ENCODE measurements around the gene APOL1.
"Not testable (repeated sequence)": the region's sequence is repeated elsewhere in the genome, so short reads cannot be mapped to it uniquely, and the experiment has no call there.

Gene APOL1

GRCh38 chr22:36226189-36226588, 26.7 kb upstream of the APOL1 start:
- H3K36me3 ChIP-seq (ENCODE audit: insufficient read depth, low read length): peaks cover 35% of the 10 kb centered on the region
- H3K4me2 ChIP-seq (ENCODE audit: insufficient read depth, low read length): no peak overlapping the region
- no peak overlapping the region for H3K4me3 ChIP-seq (ENCODE audit: low read depth in 1 of 2, low read length in 2 of 2)
- H3K27me3 ChIP-seq (ENCODE audit: insufficient read depth, low read length, poor library complexity): no peaks in the 10 kb centered on the region
- peaks cover 6% of the 10 kb centered on the region; the same call in 1 of the 2 replicates for H3K4me1 ChIP-seq (ENCODE audit: insufficient read depth, low read length)
- H3K27ac ChIP-seq (ENCODE audit: low read length): no peak overlapping the region
- H4K20me1 ChIP-seq (ENCODE audit: insufficient read depth, low read length): no peaks in the 10 kb centered on the region
- ATAC-seq (ENCODE audit: insufficient read depth, low read depth) (no peak), DNase-seq (no peak)
- TF ChIP-seq EZH2 (IDR thresholded peaks at IDR 0.05; ENCODE audit: borderline replicate concordance, low read depth, low read length, severe bottlenecking) (no peak), CTCF (IDR thresholded peaks at IDR 0.05; ENCODE audit: borderline replicate concordance, extremely low read depth, low read length, poor library complexity, severe bottlenecking) (no peak)
- no peaks in the 10 kb centered on the region for H3K79me2 ChIP-seq (ENCODE audit: insufficient read depth, low read length)
- H2AFZ ChIP-seq (ENCODE audit: low read depth, low read length): no peak overlapping the region
- no peaks in the 10 kb centered on the region for H3K9me3 ChIP-seq (ENCODE audit: insufficient read depth, low read length, severe bottlenecking)
- no peak overlapping the region for H3K9ac ChIP-seq (ENCODE audit: low read depth, low read length)

GRCh38 chr22:36227396-36227795, 25.5 kb upstream of the APOL1 start:
- no peak for DNase-seq
- H3K9ac ChIP-seq (ENCODE audit: low read depth, low read length): no peak overlapping the region

GRCh38 chr22:36227806-36228205, 25.1 kb upstream of the APOL1 start:
- DNase-seq: no peak
- no peak overlapping the region for H2AFZ ChIP-seq (ENCODE audit: low read depth, low read length)
- ATAC-seq (ENCODE audit: insufficient read depth, low read depth): no peak
- TF ChIP-seq CTCF (IDR thresholded peaks at IDR 0.05; ENCODE audit: borderline replicate concordance, extremely low read depth, low read length, poor library complexity, severe bottlenecking) (no peak), EZH2 (IDR thresholded peaks at IDR 0.05; ENCODE audit: borderline replicate concordance, low read depth, low read length, severe bottlenecking) (no peak)
- peaks cover 51% of the 10 kb centered on the region for H3K36me3 ChIP-seq (ENCODE audit: insufficient read depth, low read length)
- H3K9me3 ChIP-seq (ENCODE audit: insufficient read depth, low read length, severe bottlenecking): no peaks in the 10 kb centered on the region
- no peak overlapping the region for H3K9ac ChIP-seq (ENCODE audit: low read depth, low read length)
- H3K4me2 ChIP-seq (ENCODE audit: insufficient read depth, low read length): no peak overlapping the region
- H3K4me1 ChIP-seq (ENCODE audit: insufficient read depth, low read length): no peaks in the 10 kb centered on the region
- H3K79me2 ChIP-seq (ENCODE audit: insufficient read depth, low read length): no peaks in the 10 kb centered on the region
- no peak overlapping the region for H3K4me3 ChIP-seq (ENCODE audit: low read depth in 1 of 2, low read length in 2 of 2)
- no peaks in the 10 kb centered on the region for H4K20me1 ChIP-seq (ENCODE audit: insufficient read depth, low read length)
- H3K27ac ChIP-seq (ENCODE audit: low read length): no peak overlapping the region
- no peaks in the 10 kb centered on the region for H3K27me3 ChIP-seq (ENCODE audit: insufficient read depth, low read length, poor library complexity)

More at GRCh38 chr22:36227396-36227795, 25.5 kb upstream of the APOL1 start:
- Histone ChIP-seq H3K9me3 (ENCODE audit: insufficient read depth, low read length, severe bottlenecking) (no peaks in the 10 kb centered on the region), H4K20me1 (ENCODE audit: insufficient read depth, low read length) (no peaks in the 10 kb centered on the region), H3K4me1 (ENCODE audit: insufficient read depth, low read length) (no peaks in the 10 kb centered on the region), H3K36me3 (ENCODE audit: insufficient read depth, low read length) (peaks cover 47% of the 10 kb centered on the region), H3K4me3 (ENCODE audit: low read depth in 1 of 2, low read length in 2 of 2) (no peak overlapping the region), H2AFZ (ENCODE audit: low read depth, low read length) (no peak overlapping the region), H3K27me3 (ENCODE audit: insufficient read depth, low read length, poor library complexity) (no peaks in the 10 kb centered on the region), H3K4me2 (ENCODE audit: insufficient read depth, low read length) (no peak overlapping the region), H3K79me2 (ENCODE audit: insufficient read depth, low read length) (no peaks in the 10 kb centered on the region), H3K27ac (ENCODE audit: low read length) (no peak overlapping the region)
- ATAC-seq (ENCODE audit: insufficient read depth, low read depth): peak; percentile 38; the same call in 2 of the 3 replicates
- TF ChIP-seq CTCF (IDR thresholded peaks at IDR 0.05; ENCODE audit: borderline replicate concordance, extremely low read depth, low read length, poor library complexity, severe bottlenecking) (no peak), EZH2 (IDR thresholded peaks at IDR 0.05; ENCODE audit: borderline replicate concordance, low read depth, low read length, severe bottlenecking) (no peak)

GRCh38 chr22:36228369-36228768, 24.6 kb upstream of the APOL1 start:
- not testable (repeated sequence) for DNase-seq; H3K4me2 ChIP-seq (ENCODE audit: insufficient read depth, low read length); H3K9ac ChIP-seq (ENCODE audit: low read depth, low read length); ATAC-seq (ENCODE audit: insufficient read depth, low read depth); H3K27ac ChIP-seq (ENCODE audit: low read length); H2AFZ ChIP-seq (ENCODE audit: low read depth, low read length); H4K20me1 ChIP-seq (ENCODE audit: insufficient read depth, low read length); H3K9me3 ChIP-seq (ENCODE audit: insufficient read depth, low read length, severe bottlenecking); H3K79me2 ChIP-seq (ENCODE audit: insufficient read depth, low read length); H3K4me3 ChIP-seq (ENCODE audit: low read depth in 1 of 2, low read length in 2 of 2); H3K27me3 ChIP-seq (ENCODE audit: insufficient read depth, low read length, poor library complexity); H3K4me1 ChIP-seq (ENCODE audit: insufficient read depth, low read length)
- H3K36me3 ChIP-seq (ENCODE audit: insufficient read depth, low read length): peaks cover 57% of the 10 kb centered on the region
